Suprapubic skin (tissue), 4 donors: Measurements from ENCODE around the gene LRRC45.

Source experiments
- EP300 ChIP-seq: sonication (generic); formaldehyde crosslinking; IDR thresholded peaks from one replicate; pipeline ENCODE4 v1.6.1; 2017; ENCODE audit warnings: antibody characterized with exemption
- POLR2A ChIP-seq, 2 donors: fragments of 450-650 bp; IDR thresholded peaks; one replicate each; pipeline ENCODE4 v1.6.1; 2017; ENCODE audit warnings: antibody characterized with exemption in 2 of 2, mild to moderate bottlenecking in 2 of 2, moderate library complexity in 2 of 2
- POLR2AphosphoS5 ChIP-seq, 3 donors: sonication (generic); formaldehyde crosslinking; IDR thresholded peaks; one replicate each; pipeline ENCODE4 v1.6.1; 2017; ENCODE audit warnings: antibody characterized with exemption in 3 of 3
- TF ChIP-seq, protein P1 (sequence below), 2 donors: fragments of 200-600 bp in 1 of 2; fragments of 450-650 bp in 1 of 2; sonication (generic) in 1 of 2; IDR thresholded peaks; one replicate each; pipeline ENCODE4 v1.5.1; 2016 to 2019; ENCODE audit warnings: antibody characterized with exemption in 2 of 2, mild to moderate bottlenecking in 1 of 2, moderate library complexity in 1 of 2

DNA sequence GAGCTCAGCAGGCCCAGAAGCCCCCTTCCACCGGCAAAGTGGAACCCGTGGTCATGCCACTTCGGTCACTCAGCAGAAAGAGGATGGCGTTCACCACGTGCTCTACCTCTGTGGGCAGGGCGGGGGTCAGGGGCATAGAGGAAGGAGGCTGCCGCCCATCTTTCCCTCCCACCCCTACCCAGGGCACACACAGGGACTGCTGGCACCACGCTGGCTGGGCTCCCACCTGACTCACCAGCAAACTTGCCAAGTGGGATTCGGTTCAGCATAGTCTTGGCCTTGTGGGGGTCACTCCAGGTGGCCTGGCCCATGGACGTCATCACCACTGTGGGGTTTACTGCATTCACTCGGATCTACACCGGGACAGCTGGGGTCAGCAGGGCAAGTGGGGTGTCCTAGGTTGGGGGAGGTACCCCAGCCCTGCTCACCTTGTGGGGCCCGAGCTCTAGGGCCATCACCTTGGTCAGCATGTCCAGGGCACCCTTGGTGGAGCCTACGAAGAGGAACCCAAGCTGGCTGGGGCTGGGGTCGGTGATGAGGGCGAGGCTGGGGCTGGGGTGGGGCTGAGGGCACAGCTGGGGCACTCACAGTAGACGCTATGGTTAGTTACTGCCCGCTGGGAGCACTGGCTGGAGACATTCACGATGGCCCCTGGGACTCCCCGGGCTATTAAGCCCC lies 13.0 kb downstream of the LRRC45 start:
- TF ChIP-seq, protein P1, sequence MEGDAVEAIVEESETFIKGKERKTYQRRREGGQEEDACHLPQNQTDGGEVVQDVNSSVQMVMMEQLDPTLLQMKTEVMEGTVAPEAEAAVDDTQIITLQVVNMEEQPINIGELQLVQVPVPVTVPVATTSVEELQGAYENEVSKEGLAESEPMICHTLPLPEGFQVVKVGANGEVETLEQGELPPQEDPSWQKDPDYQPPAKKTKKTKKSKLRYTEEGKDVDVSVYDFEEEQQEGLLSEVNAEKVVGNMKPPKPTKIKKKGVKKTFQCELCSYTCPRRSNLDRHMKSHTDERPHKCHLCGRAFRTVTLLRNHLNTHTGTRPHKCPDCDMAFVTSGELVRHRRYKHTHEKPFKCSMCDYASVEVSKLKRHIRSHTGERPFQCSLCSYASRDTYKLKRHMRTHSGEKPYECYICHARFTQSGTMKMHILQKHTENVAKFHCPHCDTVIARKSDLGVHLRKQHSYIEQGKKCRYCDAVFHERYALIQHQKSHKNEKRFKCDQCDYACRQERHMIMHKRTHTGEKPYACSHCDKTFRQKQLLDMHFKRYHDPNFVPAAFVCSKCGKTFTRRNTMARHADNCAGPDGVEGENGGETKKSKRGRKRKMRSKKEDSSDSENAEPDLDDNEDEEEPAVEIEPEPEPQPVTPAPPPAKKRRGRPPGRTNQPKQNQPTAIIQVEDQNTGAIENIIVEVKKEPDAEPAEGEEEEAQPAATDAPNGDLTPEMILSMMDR (IDR thresholded peaks at IDR 0.05) = no peak
- TF ChIP-seq POLR2AphosphoS5 (IDR thresholded peaks at IDR 0.05) = no peak
- no peak for TF ChIP-seq POLR2A (IDR thresholded peaks at IDR 0.05)
- no peak for TF ChIP-seq EP300
